ENCODE data around the gene AGPS. TPM values are rescaled to one million over a fixed set of nuclear protein-coding genes. Genes with fewer than 3 reads are reported as not detected.

Gene AGPS
- 43.9 to 47.9 TPM (median 47.3 TPM) in 3 replicates for total RNA-seq

DNA sequence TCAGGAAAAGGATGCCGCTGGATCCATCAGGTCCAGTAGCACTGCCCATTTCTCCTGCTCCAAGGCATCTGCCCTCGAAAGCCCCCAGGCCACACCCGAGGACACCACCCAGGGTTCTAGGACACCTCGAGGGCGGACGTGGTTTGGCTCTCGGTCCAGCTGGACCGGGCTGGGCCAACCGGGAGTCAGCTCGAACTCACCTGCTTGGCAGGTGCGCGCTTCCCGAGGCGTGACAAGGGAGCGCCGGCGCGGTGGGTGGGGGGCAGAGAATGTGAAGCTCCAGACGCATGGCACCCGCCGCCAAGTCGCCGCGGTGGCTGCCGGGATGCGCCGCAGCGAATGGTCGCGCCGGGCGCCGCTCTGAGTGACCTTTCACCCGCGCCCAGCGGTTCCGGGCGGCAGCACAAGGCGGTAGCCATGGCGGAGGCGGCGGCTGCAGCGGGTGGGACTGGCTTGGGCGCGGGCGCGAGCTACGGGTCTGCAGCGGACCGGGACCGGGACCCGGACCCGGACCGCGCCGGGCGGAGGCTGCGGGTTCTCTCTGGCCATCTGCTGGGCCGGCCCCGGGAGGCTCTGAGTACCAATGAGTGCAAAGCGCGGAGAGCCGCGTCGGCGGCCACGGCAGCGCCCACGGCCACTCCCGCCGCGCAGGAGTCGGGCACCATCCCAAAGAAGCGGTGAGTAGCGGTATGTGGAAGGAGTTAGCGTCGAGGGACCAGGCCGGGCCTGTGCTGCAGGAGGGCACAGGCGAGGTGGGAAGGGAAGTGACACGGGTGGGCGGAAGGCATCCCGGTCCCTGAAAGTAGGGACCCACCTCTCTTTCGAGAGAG is at the start of gene AGPS:
Gene AGPS, plus strand, starts transcription at position 401 of the 830 bp plus-strand sequence. Its CDS starts 17 bp downstream, at position 418.
- Mint-ChIP-seq H3K9me3 (no peaks in the 10 kb centered on the region), H3K27ac (peak within 1 kb of the TSS; percentile 91), H3K4me3 (peak within 1 kb of the TSS; percentile 86), H3K27me3 (ENCODE audit: low read depth) (no peaks in the 10 kb centered on the region), H3K4me1 (peaks cover 42% of the 10 kb centered on the region), H3K36me3 (peaks cover 2% of the 10 kb centered on the region)
- TF ChIP-seq, protein P1, sequence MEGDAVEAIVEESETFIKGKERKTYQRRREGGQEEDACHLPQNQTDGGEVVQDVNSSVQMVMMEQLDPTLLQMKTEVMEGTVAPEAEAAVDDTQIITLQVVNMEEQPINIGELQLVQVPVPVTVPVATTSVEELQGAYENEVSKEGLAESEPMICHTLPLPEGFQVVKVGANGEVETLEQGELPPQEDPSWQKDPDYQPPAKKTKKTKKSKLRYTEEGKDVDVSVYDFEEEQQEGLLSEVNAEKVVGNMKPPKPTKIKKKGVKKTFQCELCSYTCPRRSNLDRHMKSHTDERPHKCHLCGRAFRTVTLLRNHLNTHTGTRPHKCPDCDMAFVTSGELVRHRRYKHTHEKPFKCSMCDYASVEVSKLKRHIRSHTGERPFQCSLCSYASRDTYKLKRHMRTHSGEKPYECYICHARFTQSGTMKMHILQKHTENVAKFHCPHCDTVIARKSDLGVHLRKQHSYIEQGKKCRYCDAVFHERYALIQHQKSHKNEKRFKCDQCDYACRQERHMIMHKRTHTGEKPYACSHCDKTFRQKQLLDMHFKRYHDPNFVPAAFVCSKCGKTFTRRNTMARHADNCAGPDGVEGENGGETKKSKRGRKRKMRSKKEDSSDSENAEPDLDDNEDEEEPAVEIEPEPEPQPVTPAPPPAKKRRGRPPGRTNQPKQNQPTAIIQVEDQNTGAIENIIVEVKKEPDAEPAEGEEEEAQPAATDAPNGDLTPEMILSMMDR (IDR thresholded peaks at IDR 0.05; ENCODE audit: unreplicated experiment), result no peak
- peak; percentile 30 to 56 for DNase-seq (ENCODE audit: low spot score in 2 of 2, unreplicated experiment in 2 of 2)

DNA sequence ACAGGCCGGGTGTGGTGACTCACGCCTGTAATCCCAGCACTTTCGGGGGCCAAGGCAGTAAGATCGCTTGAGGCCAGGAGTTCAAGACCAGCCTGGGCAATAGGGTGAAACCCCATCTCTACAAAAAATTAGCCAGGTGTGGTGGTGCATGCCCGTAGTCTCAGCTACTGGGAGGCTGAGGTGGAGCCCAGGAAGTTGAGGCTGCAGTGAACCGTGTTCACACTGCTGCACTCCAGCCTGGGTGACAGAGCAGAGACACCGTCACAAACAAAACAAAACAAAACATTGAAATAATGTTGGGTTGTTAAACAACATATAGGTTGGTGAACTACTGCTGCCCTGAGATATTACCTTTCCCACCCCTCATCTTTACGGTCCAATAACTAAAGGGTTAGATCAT is 48.8 kb upstream of the AGPS start:
- no peaks in the 10 kb centered on the region for H3K9me3 Mint-ChIP-seq
- no peak overlapping the region for H3K4me3 Mint-ChIP-seq
- H3K4me1 Mint-ChIP-seq, result peaks cover 30% of the 10 kb centered on the region
- no peak overlapping the region for H3K27ac Mint-ChIP-seq
- no peaks in the 10 kb centered on the region for H3K27me3 Mint-ChIP-seq (ENCODE audit: low read depth)
- TF ChIP-seq, protein P1 (IDR thresholded peaks at IDR 0.05; ENCODE audit: unreplicated experiment), result no peak
- no peaks in the 10 kb centered on the region for H3K36me3 Mint-ChIP-seq
- no peak for DNase-seq (ENCODE audit: low spot score in 2 of 2, unreplicated experiment in 2 of 2)

DNA sequence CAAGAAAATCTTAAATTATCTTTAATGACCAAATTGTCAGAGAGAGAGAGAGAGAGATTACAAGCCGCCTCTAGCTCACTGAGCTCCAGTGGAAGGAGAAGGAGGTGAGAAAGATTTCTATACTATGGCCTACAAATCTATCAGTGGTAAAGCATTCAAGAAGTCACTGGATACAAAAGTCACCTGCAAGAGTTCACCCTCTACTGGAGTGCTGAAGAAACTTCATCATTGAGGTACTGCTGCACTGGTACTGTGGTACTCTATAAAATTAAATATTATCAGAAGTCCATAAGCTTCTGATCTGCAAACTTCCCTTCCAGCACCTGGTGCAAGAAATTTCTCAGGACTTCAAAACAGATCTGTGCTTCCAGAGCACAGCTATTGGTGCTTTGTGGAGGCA is 48.3 kb upstream of the AGPS start:
- Mint-ChIP-seq H3K27me3 (ENCODE audit: low read depth) (no peaks in the 10 kb centered on the region), H3K4me3 (no peak overlapping the region), H3K27ac (no peak overlapping the region), H3K9me3 (no peaks in the 10 kb centered on the region), H3K4me1 (peaks cover 30% of the 10 kb centered on the region), H3K36me3 (no peaks in the 10 kb centered on the region)
- no peak for DNase-seq (ENCODE audit: low spot score in 2 of 2, unreplicated experiment in 2 of 2)
- TF ChIP-seq, protein P1 (IDR thresholded peaks at IDR 0.05; ENCODE audit: unreplicated experiment), result no peak

DNA sequence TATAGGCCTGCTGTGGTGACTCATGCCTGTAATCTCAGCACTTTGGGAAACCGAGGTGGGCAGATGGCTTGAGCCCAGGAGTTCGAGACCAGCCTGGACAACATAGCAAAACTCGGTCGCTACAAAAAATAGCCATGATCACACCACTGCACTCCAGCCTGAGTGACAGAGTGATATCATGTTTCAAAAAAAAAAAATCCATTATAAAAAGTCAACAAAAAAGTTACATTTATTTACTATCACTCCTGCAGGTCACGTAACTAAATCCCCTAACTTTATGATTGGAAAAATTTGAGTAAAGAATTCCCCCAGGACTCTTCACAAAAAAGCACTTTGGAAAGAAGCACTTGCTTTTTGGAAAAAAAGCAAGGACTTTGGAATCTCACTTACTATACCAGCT is 46.4 kb upstream of the AGPS start:
- no peak overlapping the region for H3K4me3 Mint-ChIP-seq
- no peaks in the 10 kb centered on the region for H3K9me3 Mint-ChIP-seq
- no peak overlapping the region for H3K27ac Mint-ChIP-seq
- H3K36me3 Mint-ChIP-seq, result no peaks in the 10 kb centered on the region
- H3K27me3 Mint-ChIP-seq (ENCODE audit: low read depth), result no peaks in the 10 kb centered on the region
- TF ChIP-seq, protein P1 (IDR thresholded peaks at IDR 0.05; ENCODE audit: unreplicated experiment), result no peak
- H3K4me1 Mint-ChIP-seq, result peaks cover 29% of the 10 kb centered on the region
- DNase-seq (ENCODE audit: low spot score in 2 of 2, unreplicated experiment in 2 of 2), result no peak

DNA sequence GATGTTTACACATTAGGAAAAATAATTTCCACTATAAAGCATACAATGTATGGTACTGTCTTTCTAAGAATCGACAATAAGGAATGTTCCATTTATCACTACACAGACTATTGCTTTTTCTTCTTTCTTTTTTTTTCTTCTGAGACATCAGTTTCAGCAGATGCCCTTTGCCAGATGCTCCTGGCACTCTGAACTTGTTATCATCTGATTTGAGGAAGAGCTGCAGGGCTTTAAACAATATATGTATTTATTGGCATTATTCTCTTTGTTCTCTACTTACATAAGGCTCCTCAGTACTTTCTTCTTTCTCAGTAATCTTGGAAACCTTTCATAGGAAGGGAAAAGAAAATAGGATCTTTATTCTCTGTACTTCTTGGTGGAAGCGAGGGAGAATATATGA is 45.0 kb upstream of the AGPS start:
- Mint-ChIP-seq H3K27me3 (ENCODE audit: low read depth) (no peaks in the 10 kb centered on the region), H3K4me3 (no peak overlapping the region), H3K4me1 (peaks cover 23% of the 10 kb centered on the region), H3K9me3 (no peaks in the 10 kb centered on the region), H3K36me3 (no peaks in the 10 kb centered on the region), H3K27ac (no peak overlapping the region)
- TF ChIP-seq, protein P1 (IDR thresholded peaks at IDR 0.05; ENCODE audit: unreplicated experiment), result no peak
- DNase-seq (ENCODE audit: low spot score in 2 of 2, unreplicated experiment in 2 of 2), result no peak

Data from mesothelial cell of epicardium (in vitro differentiated cells).